Mesenchymal stem cell (in vitro differentiated cells and primary cell): ENCODE data around the gene MVB12B.
A peak's percentile ranks its signal among the peaks of the same experiment; 100 is the strongest.

Experiments
- DNase-seq: peaks from one replicate; pipeline ENCODE4 v3.0.0-alpha.2; 2013
- H2AFZ ChIP-seq: one replicate; pipeline ENCODE4 v1.6.1; 2013; ENCODE audit warnings: low read depth, mild to moderate bottlenecking, control low read depth, inconsistent platforms, low read length, moderate library complexity
- H2AK5ac ChIP-seq: 2 replicates; pipeline ENCODE4 v1.6.1; 2013; ENCODE audit warnings: low read length, moderate library complexity, mild to moderate bottlenecking, inconsistent platforms; ENCODE audit not compliant: severe bottlenecking
- H2BK120ac ChIP-seq: one replicate; pipeline ENCODE4 v1.6.1; 2013; ENCODE audit warnings: low read depth, mild to moderate bottlenecking, inconsistent platforms, low read length, moderate library complexity
- H2BK12ac ChIP-seq, 2 experiments: one replicate each; pipeline ENCODE4 v1.6.1; 2013; ENCODE audit warnings: inconsistent platforms in 2 of 2, low read length in 2 of 2, mild to moderate bottlenecking in 2 of 2, moderate library complexity in 2 of 2, control low read depth in 1 of 2
- H2BK15ac ChIP-seq: one replicate; pipeline ENCODE4 v1.6.1; 2013; ENCODE audit warnings: mild to moderate bottlenecking, low read depth, inconsistent platforms; ENCODE audit not compliant: poor library complexity, severe bottlenecking
- H2BK5ac ChIP-seq: 2 replicates; pipeline ENCODE4 v1.6.1; 2013; ENCODE audit warnings: low read depth, mild to moderate bottlenecking, low read length, control low read depth, inconsistent platforms; ENCODE audit not compliant: poor library complexity, severe bottlenecking
- H3K14ac ChIP-seq, 2 experiments: one replicate each; pipeline ENCODE4 v1.6.1; 2013; ENCODE audit warnings: inconsistent platforms in 2 of 2, low read length in 2 of 2, control low read depth in 1 of 2, mild to moderate bottlenecking in 1 of 2, moderate library complexity in 1 of 2
- H3K18ac ChIP-seq, 2 experiments: one replicate each; pipeline ENCODE4 v1.6.1; 2013; ENCODE audit warnings: inconsistent platforms in 2 of 2, low read length in 2 of 2, control low read depth in 1 of 2, low read depth in 1 of 2, mild to moderate bottlenecking in 1 of 2
- H3K23ac ChIP-seq, 2 experiments: one replicate each; pipeline ENCODE4 v1.6.1; 2013; ENCODE audit warnings: inconsistent platforms in 2 of 2, low read length in 2 of 2, mild to moderate bottlenecking in 2 of 2, moderate library complexity in 2 of 2, control low read depth in 1 of 2
- H3K27ac ChIP-seq: 2 replicates; pipeline ENCODE4 v1.5.1; 2013; ENCODE audit warnings: mild to moderate bottlenecking, moderate library complexity, low read length, control low read depth, inconsistent platforms; ENCODE audit not compliant: poor library complexity, severe bottlenecking
- H3K27me3 ChIP-seq, 2 experiments: 2 replicates each; pipeline versions ENCODE4 v1.6.1 to v1.7.0; 2013; ENCODE audit warnings: low read length in 2 of 2, mild to moderate bottlenecking in 2 of 2, moderate library complexity in 2 of 2, control low read depth in 1 of 2, inconsistent platforms in 1 of 2; ENCODE audit not compliant: control insufficient read depth in 1 of 2, insufficient read depth in 1 of 2
- H3K36me3 ChIP-seq, 2 experiments: 2 replicates each; pipeline versions ENCODE4 v1.6.1 to v1.7.0; 2013; ENCODE audit warnings: low read length in 2 of 2, control low read depth in 1 of 2, inconsistent platforms in 1 of 2, low read depth in 1 of 2, mild to moderate bottlenecking in 1 of 2; ENCODE audit not compliant: insufficient read depth in 2 of 2, control insufficient read depth in 1 of 2
- H3K4ac ChIP-seq, 2 experiments: one replicate each; pipeline ENCODE4 v1.6.1; 2013; ENCODE audit warnings: inconsistent platforms in 2 of 2, low read length in 2 of 2, mild to moderate bottlenecking in 2 of 2, moderate library complexity in 2 of 2, control low read depth in 1 of 2, low read depth in 1 of 2
- H3K4me1 ChIP-seq: 2 replicates; pipeline ENCODE4 v1.6.1; 2013; ENCODE audit warnings: low read depth, low read length, control low read depth; ENCODE audit not compliant: control insufficient read depth, insufficient read depth
- H3K4me2 ChIP-seq: 2 replicates; pipeline ENCODE4 v1.6.1; 2013; ENCODE audit warnings: low read length, mild to moderate bottlenecking, inconsistent platforms; ENCODE audit not compliant: poor library complexity, severe bottlenecking
- H3K4me3 ChIP-seq, 2 experiments: 2 replicates each; pipeline versions ENCODE4 v1.5.1 to v1.7.0; 2013; ENCODE audit warnings: low read length in 2 of 2, mild to moderate bottlenecking in 2 of 2, control low read depth in 1 of 2, low read depth in 1 of 2; ENCODE audit not compliant: insufficient read depth in 1 of 2
- H3K79me1 ChIP-seq: replicated peaks from 2 replicates; pipeline ENCODE4 v1.6.1; 2013; ENCODE audit warnings: mild to moderate bottlenecking, control low read depth, low read length, inconsistent platforms; ENCODE audit not compliant: poor library complexity, severe bottlenecking
- H3K9ac ChIP-seq: 2 replicates; pipeline ENCODE4 v1.7.0; 2013; ENCODE audit warnings: mild to moderate bottlenecking, low read length, moderate library complexity
- H3K9me3 ChIP-seq: 2 replicates; pipeline ENCODE4 v1.7.0; 2013; ENCODE audit warnings: mild to moderate bottlenecking, low read length; ENCODE audit not compliant: control insufficient read depth
- H4K8ac ChIP-seq: one replicate; pipeline ENCODE4 v1.6.1; 2013; ENCODE audit warnings: inconsistent platforms, mild to moderate bottlenecking, low read length, moderate library complexity
- H4K91ac ChIP-seq: one replicate; pipeline ENCODE4 v1.6.1; 2013; ENCODE audit warnings: mild to moderate bottlenecking, low read length, inconsistent platforms
- WGBS: methylation state at CpG from one replicate; pipeline ENCODE4 v1.1.7; 2013; ENCODE audit warnings: mixed read lengths; 5-methylcytosine and 5-hydroxymethylcytosine counted together

The MVB12B gene

GRCh38 chr9:126509718-126510117 is 183.1 kb downstream of the MVB12B start:
- Histone ChIP-seq H3K4me1 (peaks cover 6% of the 10 kb centered on the region), H3K14ac (no peak overlapping the region), H3K27ac (no peak overlapping the region), H3K4me2 (no peak overlapping the region), H2BK15ac (no peak overlapping the region), H3K27me3 (peaks cover 32 to 81% of the 10 kb centered on the region in 2 experiments), H2BK120ac (no peak overlapping the region), H3K9ac (no peak overlapping the region), H2AFZ (no peak overlapping the region), H3K4ac (no peak overlapping the region), H4K8ac (no peak overlapping the region), H3K18ac (no peak overlapping the region), H2BK12ac (no peak overlapping the region), H2AK5ac (no peak overlapping the region), H3K9me3 (no peaks in the 10 kb centered on the region), H3K23ac (no peak overlapping the region), H3K36me3 (no peaks in the 10 kb centered on the region), H4K91ac (no peak overlapping the region), H2BK5ac (no peak overlapping the region), H3K79me1 (no peaks in the 10 kb centered on the region), H3K4me3 (no peak overlapping the region)
- 91% methylated on average over 5 of the region's 5 CpGs for WGBS
- DNase-seq: no peak

- no peak overlapping the region for H3K9ac ChIP-seq
- H3K27me3 ChIP-seq: peaks cover 40 to 86% of the 10 kb centered on the region in 2 experiments
- no peak overlapping the region for H2BK120ac ChIP-seq
- H3K18ac ChIP-seq: no peak overlapping the region
- no peak overlapping the region for H2AFZ ChIP-seq
- WGBS: 63% methylated on average over 3 of the region's 6 CpGs
- no peaks in the 10 kb centered on the region for H3K36me3 ChIP-seq
- no peak overlapping the region for H3K27ac ChIP-seq
- H4K91ac ChIP-seq: no peak overlapping the region
- no peak overlapping the region for H3K4ac ChIP-seq
- H3K9me3 ChIP-seq: no peaks in the 10 kb centered on the region
- no peak overlapping the region for H2BK15ac ChIP-seq
- H3K4me1 ChIP-seq: peaks cover 6% of the 10 kb centered on the region
- H3K23ac ChIP-seq: no peak overlapping the region
- no peak overlapping the region for H2BK5ac ChIP-seq
- no peak overlapping the region for H4K8ac ChIP-seq
- no peak for DNase-seq
- H3K4me2 ChIP-seq: no peak overlapping the region
- H3K14ac ChIP-seq: no peak overlapping the region
- H3K4me3 ChIP-seq: no peak overlapping the region
- H2AK5ac ChIP-seq: no peak overlapping the region
- no peak overlapping the region for H2BK12ac ChIP-seq
- no peaks in the 10 kb centered on the region for H3K79me1 ChIP-seq
Observed at GRCh38 chr9:126510564-126510963, 183.9 kb downstream of the MVB12B start.

- H3K9ac ChIP-seq: no peak overlapping the region
- H3K4me2 ChIP-seq: no peak overlapping the region
- H3K4me3 ChIP-seq: no peak overlapping the region
- H4K91ac ChIP-seq: no peak overlapping the region
- no peak overlapping the region for H3K27ac ChIP-seq
- no peaks in the 10 kb centered on the region for H3K36me3 ChIP-seq
- H2BK120ac ChIP-seq: no peak overlapping the region
- DNase-seq: no peak
- H2BK15ac ChIP-seq: no peak overlapping the region
- H3K18ac ChIP-seq: no peak overlapping the region
- H2AFZ ChIP-seq: no peak overlapping the region
- H3K14ac ChIP-seq: no peak overlapping the region
- no peak overlapping the region for H2BK5ac ChIP-seq
- no peak overlapping the region for H3K4ac ChIP-seq
- H3K79me1 ChIP-seq: no peaks in the 10 kb centered on the region
- no peak overlapping the region for H3K23ac ChIP-seq
- H3K27me3 ChIP-seq: peaks cover 47 to 83% of the 10 kb centered on the region in 2 experiments
- H3K9me3 ChIP-seq: no peaks in the 10 kb centered on the region
- H2AK5ac ChIP-seq: no peak overlapping the region
- H4K8ac ChIP-seq: no peak overlapping the region
- no peak overlapping the region for H2BK12ac ChIP-seq
- peaks cover 6% of the 10 kb centered on the region for H3K4me1 ChIP-seq
Observed at GRCh38 chr9:126511411-126511810, 184.8 kb downstream of the MVB12B start.

- no peak overlapping the region for H2BK15ac ChIP-seq
- H2BK12ac ChIP-seq: no peak overlapping the region
- peak overlapping the region in 1 of 2 experiments; percentile 48 for H3K18ac ChIP-seq
- H3K4me2 ChIP-seq: no peak overlapping the region
- peaks cover 50 to 65% of the 10 kb centered on the region in 2 experiments for H3K27me3 ChIP-seq
- H3K4me1 ChIP-seq: peaks cover 8% of the 10 kb centered on the region
- H3K14ac ChIP-seq: no peak overlapping the region
- H2AK5ac ChIP-seq: no peak overlapping the region
- no peak overlapping the region for H3K23ac ChIP-seq
- DNase-seq: no peak
- 55% methylated on average over 11 of the region's 13 CpGs for WGBS
- no peak overlapping the region for H2BK120ac ChIP-seq
- H3K27ac ChIP-seq: no peak overlapping the region
- H3K4me3 ChIP-seq: no peak overlapping the region
- no peak overlapping the region for H2AFZ ChIP-seq
- H4K8ac ChIP-seq: no peak overlapping the region
- H3K36me3 ChIP-seq: no peaks in the 10 kb centered on the region
- H2BK5ac ChIP-seq: no peak overlapping the region
- H3K79me1 ChIP-seq: no peaks in the 10 kb centered on the region
- no peak overlapping the region for H4K91ac ChIP-seq
- H3K9me3 ChIP-seq: no peaks in the 10 kb centered on the region
- H3K4ac ChIP-seq: no peak overlapping the region
- H3K9ac ChIP-seq: no peak overlapping the region
Observed at GRCh38 chr9:126513159-126514036, 186.8 kb downstream of the MVB12B start.
